Activated naive CD4-positive, alpha-beta T cell treated with anti-CD3 and anti-CD28 coated beads, Interleukin-2, amount 10 ng/mL, durations not matched to agents 7 days and 5 days (primary cell): ENCODE results near the gene LCLAT1.

ENCODE experiments used
- CTCF ChIA-PET: fragments of 350-600 bp; sonication (Branson Sonifier 250); formaldehyde crosslinking; loops from one replicate; lab custom pipeline; 2021; ENCODE audit warnings: antibody characterized with exemption; lab: Charles Lee
- DNase-seq: peaks from one replicate; pipeline ENCODE4 v3.0.0-alpha.2; 2020
- H3K27ac Mint-ChIP-seq: one replicate; pipeline ENCODE4 v1.8.0; 2021; ENCODE audit warnings: mild to moderate bottlenecking, moderate library complexity, mixed read lengths
- H3K27me3 Mint-ChIP-seq: one replicate; pipeline ENCODE4 v1.8.0; 2021; ENCODE audit warnings: mild to moderate bottlenecking, mixed read lengths
- H3K36me3 Mint-ChIP-seq: one replicate; pipeline ENCODE4 v1.8.0; 2021; ENCODE audit warnings: mixed read lengths
- H3K4me1 Mint-ChIP-seq: one replicate; pipeline ENCODE4 v1.8.0; 2021; ENCODE audit warnings: mixed read lengths
- H3K4me3 Mint-ChIP-seq: one replicate; pipeline ENCODE4 v1.8.0; 2021; ENCODE audit warnings: mild to moderate bottlenecking, moderate library complexity, mixed read lengths
- H3K9me3 Mint-ChIP-seq: one replicate; pipeline ENCODE4 v1.8.0; 2021; ENCODE audit warnings: mixed read lengths

The LCLAT1 gene

DNA sequence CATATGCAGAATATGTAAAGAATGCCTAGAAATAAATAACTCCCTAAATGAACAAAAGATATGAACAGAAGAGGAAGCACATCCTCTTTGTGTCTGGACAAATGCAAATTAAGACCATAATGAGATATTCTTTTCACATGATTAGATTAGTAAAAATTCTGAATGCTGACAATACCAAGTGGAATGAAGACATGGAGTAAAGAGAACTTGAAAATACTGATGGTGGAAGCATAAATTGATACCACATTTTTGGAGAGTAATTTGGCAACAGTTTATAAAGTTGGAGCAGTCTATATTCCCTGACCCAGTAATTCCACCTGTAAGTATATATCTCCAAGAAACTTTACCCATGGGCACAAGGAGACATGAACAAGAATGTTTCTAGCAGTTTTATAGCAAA, 230.2 kb downstream of the LCLAT1 start:
- Mint-ChIP-seq H3K9me3 (no peaks in the 10 kb centered on the region), H3K27ac (no peak overlapping the region)
- CTCF ChIA-PET: no interaction called here

DNA sequence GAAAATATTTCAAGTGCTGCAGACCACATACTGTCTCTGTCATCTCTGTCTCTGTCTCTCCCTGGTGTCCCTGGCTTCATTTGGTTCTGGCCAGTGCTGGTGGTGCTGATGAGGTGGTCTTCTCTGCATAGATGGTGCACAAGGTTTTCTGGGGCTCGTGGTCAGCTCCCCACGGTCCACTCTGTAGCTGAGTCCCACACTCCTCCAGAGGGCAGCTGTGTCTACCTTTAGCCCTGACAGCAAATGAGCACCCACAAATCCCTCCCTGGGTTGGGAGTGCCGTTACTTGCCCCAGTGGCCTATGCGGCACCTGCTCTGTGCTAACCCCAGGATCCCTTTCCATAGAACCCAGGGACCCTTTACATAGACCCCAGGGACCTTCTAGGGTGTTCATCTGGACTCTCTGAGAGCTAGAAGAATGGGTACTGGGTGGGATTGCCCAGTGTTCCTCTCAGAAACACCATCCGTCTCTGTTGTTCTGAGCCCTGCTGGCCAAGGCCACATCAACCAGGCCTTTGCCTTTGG, 230.9 kb downstream of the LCLAT1 start:
- Mint-ChIP-seq H3K4me3 (no peak overlapping the region), H3K4me1 (no peaks in the 10 kb centered on the region), H3K36me3 (no peaks in the 10 kb centered on the region), H3K27me3 (peaks cover 4% of the 10 kb centered on the region), H3K9me3 (no peaks in the 10 kb centered on the region), H3K27ac (no peak overlapping the region)
- peak; percentile 14 for DNase-seq
- CTCF ChIA-PET: interaction anchor here (1.3 kb wide), 1 partner anchor 34 kb away, joined by 4 read pairs; no protein-coding TSS in a partner anchor

More for the DNA sequence above, 230.2 kb downstream of the LCLAT1 start:
- no peak for DNase-seq
- Mint-ChIP-seq H3K4me3 (no peak overlapping the region), H3K36me3 (no peaks in the 10 kb centered on the region), H3K4me1 (no peaks in the 10 kb centered on the region), H3K27me3 (peaks cover 4% of the 10 kb centered on the region)

DNA sequence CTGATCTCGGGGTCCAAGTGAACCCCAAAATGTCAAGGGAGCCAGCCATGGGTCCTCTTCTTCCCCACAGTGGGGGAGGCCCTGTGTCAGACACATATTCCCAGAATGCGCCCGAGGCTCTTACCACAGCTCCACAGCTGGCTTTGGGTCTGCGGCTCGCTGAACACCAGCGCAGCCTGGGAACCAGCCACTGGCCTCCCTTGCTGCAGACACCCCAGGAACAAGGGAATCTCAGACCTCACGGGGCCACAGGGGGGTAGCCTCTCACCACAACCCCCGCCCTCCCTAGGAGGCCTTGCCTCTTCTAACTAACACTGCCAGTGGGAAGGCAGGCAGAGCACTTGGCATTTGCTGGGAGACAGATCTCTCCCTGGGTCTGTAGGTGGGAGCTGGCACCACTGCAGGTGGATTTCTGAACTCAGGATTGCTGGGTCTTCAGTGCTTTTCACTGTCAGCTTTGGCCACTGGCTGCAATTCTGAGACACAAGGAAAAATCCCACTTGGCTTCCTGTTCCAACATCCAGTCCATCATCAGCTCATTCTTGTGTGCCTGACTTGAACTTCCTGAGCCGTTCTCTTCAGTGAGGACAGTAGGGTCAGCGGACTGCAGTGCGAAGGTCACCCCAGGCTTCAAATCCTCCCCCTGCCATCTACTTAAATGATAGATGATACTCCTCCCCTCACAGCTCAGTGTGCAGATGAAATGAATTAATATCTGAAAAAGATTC, 231.5 kb downstream of the LCLAT1 start:
- H3K4me3 Mint-ChIP-seq: no peak overlapping the region
- no peaks in the 10 kb centered on the region for H3K4me1 Mint-ChIP-seq
- peaks cover 9% of the 10 kb centered on the region for H3K27me3 Mint-ChIP-seq
- H3K27ac Mint-ChIP-seq: no peak overlapping the region
- H3K9me3 Mint-ChIP-seq: no peaks in the 10 kb centered on the region
- no peaks in the 10 kb centered on the region for H3K36me3 Mint-ChIP-seq
- CTCF ChIA-PET: interaction anchor here (1.3 kb wide), 1 partner anchor 33 kb away, joined by 4 read pairs; no protein-coding TSS in a partner anchor
- peak; percentile 6 for DNase-seq

DNA sequence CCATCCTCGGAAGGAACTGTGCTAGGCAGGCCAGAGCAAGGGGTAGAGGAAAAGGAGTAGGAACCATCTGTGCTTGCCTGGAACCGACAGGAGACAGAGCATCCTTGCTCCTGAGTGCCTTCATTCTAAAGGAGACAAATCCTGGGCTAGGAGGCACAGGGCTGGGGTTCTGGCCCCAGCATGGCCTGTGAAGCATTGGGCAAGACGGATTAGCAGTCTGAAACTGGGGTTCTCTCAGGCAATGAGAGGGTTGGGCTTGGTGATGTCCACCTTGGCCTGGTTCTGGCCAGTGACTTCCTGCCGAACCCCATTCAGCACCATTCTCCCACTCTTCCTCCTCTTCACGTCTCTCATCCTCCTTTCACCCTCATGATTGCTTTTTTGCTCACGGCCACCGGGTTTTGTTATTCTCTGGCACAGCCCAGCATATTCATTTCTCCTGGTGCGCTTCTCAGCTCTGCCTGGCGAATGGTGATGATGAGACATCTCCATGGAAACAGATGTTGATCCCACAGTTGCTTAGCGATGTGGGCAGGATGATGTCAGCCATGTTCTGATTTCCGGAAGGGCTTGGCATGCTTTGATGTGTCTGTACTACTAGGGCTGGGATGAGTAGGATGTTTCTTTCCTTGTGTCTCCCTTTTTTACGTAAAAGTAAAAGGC, 232.5 kb downstream of the LCLAT1 start:
- no peak overlapping the region for H3K27ac Mint-ChIP-seq
- H3K4me3 Mint-ChIP-seq: no peak overlapping the region
- peak; percentile 17 for DNase-seq
- no peaks in the 10 kb centered on the region for H3K4me1 Mint-ChIP-seq
- no peaks in the 10 kb centered on the region for H3K9me3 Mint-ChIP-seq
- H3K36me3 Mint-ChIP-seq: no peaks in the 10 kb centered on the region
- CTCF ChIA-PET: no interaction called here
- H3K27me3 Mint-ChIP-seq: peaks cover 13% of the 10 kb centered on the region

DNA sequence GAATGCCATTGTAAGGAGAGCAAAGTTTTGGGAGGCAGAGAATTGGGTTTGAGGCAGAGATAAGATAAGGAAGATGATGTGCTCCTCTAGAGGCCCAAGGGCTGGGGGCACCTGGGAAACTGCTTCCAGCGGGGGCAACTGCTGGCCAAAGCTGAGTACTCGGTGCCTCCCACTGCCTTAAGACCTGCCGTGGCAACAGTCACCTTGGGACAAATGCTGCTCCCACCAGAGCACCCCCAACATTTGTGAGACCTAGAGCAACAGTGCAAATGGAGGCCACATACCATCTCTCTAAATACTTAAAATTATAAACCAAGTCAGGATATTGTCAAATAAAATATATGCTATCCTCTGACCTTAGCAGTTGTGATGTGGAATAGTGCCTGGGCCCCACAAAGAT, 233.1 kb downstream of the LCLAT1 start:
- CTCF ChIA-PET: interaction anchor here (1.5 kb wide), 1 partner anchor 653 kb away, joined by 4 read pairs; no protein-coding TSS in a partner anchor
- no peaks in the 10 kb centered on the region for H3K36me3 Mint-ChIP-seq
- no peak overlapping the region for H3K4me3 Mint-ChIP-seq
- no peak overlapping the region for H3K27ac Mint-ChIP-seq
- no peaks in the 10 kb centered on the region for H3K4me1 Mint-ChIP-seq
- H3K9me3 Mint-ChIP-seq: no peaks in the 10 kb centered on the region
- no peak for DNase-seq
- H3K27me3 Mint-ChIP-seq: peaks cover 13% of the 10 kb centered on the region

DNA sequence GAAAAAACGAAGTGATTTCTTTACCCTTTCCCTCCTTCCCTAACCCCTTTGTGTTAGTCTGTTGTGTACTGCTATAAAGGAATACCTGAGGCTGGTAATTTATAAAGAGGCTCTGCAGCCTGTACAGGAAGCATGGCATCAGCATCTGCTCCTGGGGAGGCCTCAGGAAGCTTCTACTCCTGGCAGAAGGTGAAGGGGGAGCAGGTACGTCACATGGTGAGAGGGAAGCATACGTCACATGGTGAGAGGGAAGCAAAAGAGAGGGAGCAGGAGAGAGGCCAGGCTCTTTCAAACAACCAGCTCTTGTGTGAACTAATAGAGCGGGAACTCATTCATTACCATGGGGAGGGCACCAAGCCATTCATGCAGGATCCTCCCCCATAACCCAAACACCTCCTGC, 234.0 kb downstream of the LCLAT1 start:
- CTCF ChIA-PET: interaction anchor here (1.5 kb wide), 1 partner anchor 652 kb away, joined by 4 read pairs; no protein-coding TSS in a partner anchor
- Mint-ChIP-seq H3K27me3 (peaks cover 13% of the 10 kb centered on the region), H3K27ac (no peak overlapping the region), H3K4me1 (no peaks in the 10 kb centered on the region), H3K9me3 (no peaks in the 10 kb centered on the region), H3K4me3 (no peak overlapping the region), H3K36me3 (no peaks in the 10 kb centered on the region)
- DNase-seq: no peak

DNA sequence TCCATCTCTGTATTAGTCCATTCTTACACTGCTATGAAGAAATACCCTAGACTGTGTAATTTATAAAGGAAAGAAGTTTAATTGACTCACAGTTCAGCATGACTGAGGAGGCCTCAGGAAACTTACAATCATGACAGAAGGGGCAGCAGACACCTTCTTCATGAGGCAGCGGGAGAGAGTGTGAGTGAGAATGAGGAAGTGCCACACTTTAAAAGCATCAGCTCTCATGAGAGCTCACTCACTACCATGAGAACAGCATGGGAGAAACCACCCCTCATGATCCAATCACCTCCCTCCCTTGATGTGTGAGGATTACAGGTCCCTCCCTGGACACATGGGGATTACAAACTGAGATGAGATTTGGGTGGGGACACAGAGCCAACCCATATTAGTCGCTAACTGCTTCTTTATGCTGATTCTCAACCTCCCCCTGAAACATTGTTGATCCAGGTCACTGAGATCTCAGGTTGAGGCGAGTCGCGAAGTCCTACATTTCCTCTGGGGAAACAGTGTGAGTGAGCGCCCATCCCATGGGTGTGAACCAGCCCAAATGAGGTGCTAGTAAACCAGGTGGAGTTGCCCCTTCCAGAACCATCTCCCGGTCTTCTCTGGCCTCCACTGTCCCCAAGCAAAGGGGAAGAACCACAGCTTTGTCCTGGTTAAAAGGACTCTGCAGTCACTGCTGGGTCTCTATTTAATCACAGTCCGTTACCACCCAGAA, 236.3 kb downstream of the LCLAT1 start:
- CTCF ChIA-PET: interaction anchor here (1.6 kb wide), 1 partner anchor 518 kb away, joined by 3 read pairs; no protein-coding TSS in a partner anchor
- H3K27me3 Mint-ChIP-seq: peaks cover 13% of the 10 kb centered on the region
- H3K36me3 Mint-ChIP-seq: no peaks in the 10 kb centered on the region
- no peak overlapping the region for H3K4me3 Mint-ChIP-seq
- no peaks in the 10 kb centered on the region for H3K4me1 Mint-ChIP-seq
- H3K9me3 Mint-ChIP-seq: no peaks in the 10 kb centered on the region
- DNase-seq: peak; percentile 18
- H3K27ac Mint-ChIP-seq: no peak overlapping the region

DNA sequence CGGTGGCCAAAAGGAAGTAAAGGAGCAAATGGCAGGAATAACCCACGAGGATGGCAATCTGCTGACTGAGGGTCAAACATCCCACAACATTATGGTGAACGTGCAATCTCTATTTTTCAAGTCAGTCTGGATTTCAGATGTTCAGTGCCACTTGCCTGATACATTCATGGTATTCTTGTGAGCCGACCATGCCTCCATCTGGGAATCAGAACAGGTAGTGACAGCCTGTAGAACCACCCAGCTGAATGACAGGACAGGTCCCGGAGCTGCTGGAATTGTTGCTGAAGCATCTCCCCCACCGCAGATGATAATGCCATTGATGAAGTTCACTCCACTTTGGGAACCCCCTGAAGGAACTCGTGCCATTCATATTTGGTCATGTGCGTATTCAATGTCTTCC, 237.0 kb downstream of the LCLAT1 start:
- no peaks in the 10 kb centered on the region for H3K9me3 Mint-ChIP-seq
- peaks cover 9% of the 10 kb centered on the region for H3K27me3 Mint-ChIP-seq
- H3K36me3 Mint-ChIP-seq: no peaks in the 10 kb centered on the region
- DNase-seq: peak; percentile 10
- no peak overlapping the region for H3K4me3 Mint-ChIP-seq
- H3K4me1 Mint-ChIP-seq: no peaks in the 10 kb centered on the region
- CTCF ChIA-PET: no interaction called here
- no peak overlapping the region for H3K27ac Mint-ChIP-seq

DNA sequence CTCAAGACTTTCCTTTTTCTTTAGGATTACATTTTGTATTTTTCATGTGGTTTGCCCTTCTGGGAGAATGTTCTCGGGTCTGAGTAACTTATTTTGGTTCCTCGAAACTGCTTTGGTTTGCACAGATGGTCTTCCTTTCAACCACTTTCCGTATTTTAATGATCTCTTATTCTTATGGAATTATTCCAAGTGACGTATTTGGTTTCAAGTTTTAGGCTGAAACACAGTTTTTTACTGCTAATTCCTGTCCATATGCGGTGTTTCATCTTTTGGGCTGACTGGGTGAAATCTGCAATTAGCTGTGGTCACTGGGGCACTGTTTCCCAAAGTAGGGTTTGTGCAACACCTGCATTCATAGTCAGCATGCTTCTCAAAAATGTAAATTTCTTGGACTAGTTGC, 237.5 kb downstream of the LCLAT1 start:
- no peaks in the 10 kb centered on the region for H3K9me3 Mint-ChIP-seq
- no peak for DNase-seq
- H3K4me1 Mint-ChIP-seq: no peaks in the 10 kb centered on the region
- peaks cover 9% of the 10 kb centered on the region for H3K27me3 Mint-ChIP-seq
- CTCF ChIA-PET: no interaction called here
- H3K27ac Mint-ChIP-seq: no peak overlapping the region
- H3K36me3 Mint-ChIP-seq: no peaks in the 10 kb centered on the region
- H3K4me3 Mint-ChIP-seq: no peak overlapping the region

DNA sequence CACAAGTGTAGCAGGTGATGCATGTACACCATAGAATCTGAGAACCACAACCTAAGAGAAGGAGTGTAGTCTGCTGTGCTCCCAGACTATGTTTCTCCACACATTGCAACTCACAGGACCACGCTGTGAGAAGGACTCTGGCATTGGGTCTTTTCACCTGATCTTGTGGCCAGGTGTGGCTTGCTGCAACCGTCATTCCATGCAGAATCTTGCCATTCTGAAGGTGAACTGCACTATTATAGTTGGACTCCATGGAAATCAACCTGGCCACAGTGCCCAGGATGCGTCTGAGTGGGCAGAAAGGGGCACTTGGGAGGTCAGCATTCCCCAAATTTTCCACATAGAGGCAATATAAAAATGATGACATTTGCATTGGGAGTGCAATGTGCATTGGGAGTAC, 237.9 kb downstream of the LCLAT1 start:
- no peak overlapping the region for H3K4me3 Mint-ChIP-seq
- DNase-seq: peak; percentile 1
- peaks cover 9% of the 10 kb centered on the region for H3K27me3 Mint-ChIP-seq
- H3K36me3 Mint-ChIP-seq: no peaks in the 10 kb centered on the region
- no peaks in the 10 kb centered on the region for H3K4me1 Mint-ChIP-seq
- no peaks in the 10 kb centered on the region for H3K9me3 Mint-ChIP-seq
- CTCF ChIA-PET: interaction anchor here (2.6 kb wide), 1 partner anchor 26 kb away, joined by 14 read pairs; no protein-coding TSS in a partner anchor
- no peak overlapping the region for H3K27ac Mint-ChIP-seq

DNA sequence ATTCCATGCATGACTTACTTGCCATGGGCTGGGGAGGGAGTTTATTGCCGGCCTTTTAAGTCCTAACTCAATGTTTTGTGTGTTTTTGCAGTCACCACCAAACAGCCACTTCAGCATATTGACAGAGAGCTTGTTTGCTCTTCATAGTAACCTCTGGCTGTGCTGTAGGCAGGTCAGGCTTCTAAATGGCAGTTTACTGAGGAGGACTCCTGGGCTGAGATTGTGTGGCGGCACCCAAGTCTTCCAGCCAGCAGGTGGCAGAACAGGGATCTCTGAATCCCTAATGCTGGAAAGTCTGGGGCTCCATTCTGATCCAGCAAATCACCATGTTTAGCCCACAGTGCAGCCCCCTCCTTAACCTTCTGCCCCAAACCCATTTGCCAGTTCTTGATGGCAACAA, 239.0 kb downstream of the LCLAT1 start:
- DNase-seq: peak; percentile 20

DNA sequence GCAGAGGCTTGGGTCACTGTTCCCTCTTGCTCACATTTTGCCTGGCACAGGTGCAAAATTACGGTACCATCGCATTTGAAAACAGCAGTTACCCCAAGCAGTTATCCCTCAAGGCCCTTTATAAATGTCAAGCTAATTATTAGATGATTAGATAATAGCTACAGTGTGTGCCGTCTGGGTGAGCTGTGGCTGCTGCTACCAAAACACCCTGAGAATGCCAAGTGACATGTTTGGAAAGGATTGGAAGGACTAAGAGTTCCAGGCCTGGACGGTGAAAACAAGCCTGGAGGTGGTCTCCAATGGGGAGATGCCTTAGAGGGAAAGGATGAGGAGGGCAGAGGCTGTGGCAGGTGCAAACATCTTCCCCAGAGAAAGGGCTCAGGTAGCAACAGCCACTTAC, 239.6 kb downstream of the LCLAT1 start:
- no peaks in the 10 kb centered on the region for H3K36me3 Mint-ChIP-seq
- no peak for DNase-seq
- CTCF ChIA-PET: interaction anchor here (0.6 to 2.6 kb wide), 7 partner anchors 18 to 479 kb away, joined by 3 to 14 read pairs (median 4); no protein-coding TSS in a partner anchor
- H3K27me3 Mint-ChIP-seq: peaks cover 15% of the 10 kb centered on the region
- H3K4me3 Mint-ChIP-seq: no peak overlapping the region
- no peaks in the 10 kb centered on the region for H3K4me1 Mint-ChIP-seq
- H3K27ac Mint-ChIP-seq: no peak overlapping the region
- no peaks in the 10 kb centered on the region for H3K9me3 Mint-ChIP-seq

More for the DNA sequence above, 239.0 kb downstream of the LCLAT1 start:
- Mint-ChIP-seq H3K9me3 (no peaks in the 10 kb centered on the region), H3K27ac (no peak overlapping the region), H3K4me3 (no peak overlapping the region), H3K27me3 (peaks cover 9% of the 10 kb centered on the region), H3K36me3 (no peaks in the 10 kb centered on the region), H3K4me1 (no peaks in the 10 kb centered on the region)
- CTCF ChIA-PET: interaction anchor here (1.2 to 2.6 kb wide), 6 partner anchors 18 to 479 kb away, joined by 3 to 14 read pairs (median 4); no protein-coding TSS in a partner anchor

DNA sequence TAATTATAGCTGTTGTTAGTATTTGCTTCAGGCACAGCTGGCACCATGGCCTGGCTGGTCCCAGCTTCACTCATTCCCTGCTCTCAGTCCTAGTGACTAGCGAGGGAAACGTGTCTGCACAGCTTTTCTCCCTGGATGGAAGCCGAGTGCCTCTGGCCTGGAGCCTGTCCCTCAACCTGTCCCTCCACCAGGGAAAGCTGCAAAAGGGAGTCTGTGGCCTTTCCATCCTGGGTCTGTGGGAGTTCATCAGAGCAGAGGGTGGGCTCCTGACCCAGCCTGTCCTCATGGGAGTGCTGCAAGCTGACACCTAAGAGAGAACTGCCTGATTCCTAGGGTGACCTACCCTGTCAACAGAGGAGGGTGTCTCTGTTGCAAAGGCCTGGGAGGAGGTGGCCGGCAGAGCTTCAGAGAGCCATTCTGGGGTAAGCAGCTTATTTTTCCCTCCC, 241.9 kb downstream of the LCLAT1 start:
- H3K4me1 Mint-ChIP-seq: no peaks in the 10 kb centered on the region
- H3K27me3 Mint-ChIP-seq: peaks cover 17% of the 10 kb centered on the region
- H3K36me3 Mint-ChIP-seq: no peaks in the 10 kb centered on the region
- DNase-seq: peak; percentile 15
- no peaks in the 10 kb centered on the region for H3K9me3 Mint-ChIP-seq
- H3K27ac Mint-ChIP-seq: no peak overlapping the region
- CTCF ChIA-PET: interaction anchor here (1.0 to 2.3 kb wide), 3 partner anchors 23 to 524 kb away, joined by 3 to 9 read pairs (median 7); no protein-coding TSS in a partner anchor
- H3K4me3 Mint-ChIP-seq: no peak overlapping the region
